Liver (tissue), 3 donors: ENCODE data around the gene DCC.

Experiments
- CTCF ChIP-seq: fragments of 150-350 bp; IDR thresholded peaks from 2 replicates; pipeline ENCODE4 v1.5.1; 2017; ENCODE audit warnings: improper control_type of control experiment, low read depth, low read length; ENCODE audit not compliant: missing input control
- FOXA1 ChIP-seq: IDR thresholded peaks from 2 replicates; pipeline ENCODE4 v1.6.1; 2016; ENCODE audit warnings: antibody characterized with exemption
- GABPA ChIP-seq, 2 donors: IDR thresholded peaks in 1 of 2; conservative IDR thresholded peaks in 1 of 2; 2 replicates each; pipeline ENCODE4 v1.6.1; 2016; ENCODE audit warnings: antibody characterized with exemption in 2 of 2, mild to moderate bottlenecking in 1 of 2, moderate library complexity in 1 of 2
- HNF4A ChIP-seq, 2 donors: conservative IDR thresholded peaks; 2 replicates each; pipeline ENCODE4 v1.6.1; 2016; ENCODE audit warnings: antibody characterized with exemption in 2 of 2, mild to moderate bottlenecking in 2 of 2
- JUND ChIP-seq, 2 donors: IDR thresholded peaks; 2 replicates each; pipeline ENCODE4 v1.6.1; 2016; ENCODE audit warnings: antibody characterized with exemption in 2 of 2
- MAX ChIP-seq: IDR thresholded peaks from 2 replicates; pipeline ENCODE4 v1.6.1; 2016; ENCODE audit warnings: antibody characterized with exemption
- NR2F2 ChIP-seq: IDR thresholded peaks from 2 replicates; pipeline ENCODE4 v1.6.1; 2016; ENCODE audit warnings: antibody characterized with exemption
- RAD21 ChIP-seq, 2 donors: IDR thresholded peaks; 2 replicates each; pipeline ENCODE4 v1.6.1; 2016; ENCODE audit warnings: antibody characterized with exemption in 2 of 2, mild to moderate bottlenecking in 2 of 2
- REST ChIP-seq: IDR thresholded peaks from 2 replicates; pipeline ENCODE4 v1.6.1; 2016; ENCODE audit warnings: antibody characterized with exemption, mild to moderate bottlenecking
- RXRA ChIP-seq, 2 donors: IDR thresholded peaks; 2 replicates each; pipeline ENCODE4 v1.6.1; 2017 to 2018; ENCODE audit warnings: antibody characterized with exemption in 2 of 2, mild to moderate bottlenecking in 1 of 2
- TAF1 ChIP-seq: conservative IDR thresholded peaks from 2 replicates; pipeline ENCODE4 v1.6.1; 2016; ENCODE audit warnings: antibody characterized with exemption, mild to moderate bottlenecking
- YY1 ChIP-seq: IDR thresholded peaks from 2 replicates; pipeline ENCODE4 v1.6.1; 2016; ENCODE audit warnings: antibody characterized with exemption, mild to moderate bottlenecking
- ZBTB33 ChIP-seq: IDR thresholded peaks from 2 replicates; pipeline ENCODE4 v1.6.1; 2016; ENCODE audit warnings: antibody characterized with exemption
- donor health status: healthy.
- donor health status: healthy.

GRCh38 chr18:52340406-52341102, 557 bp downstream of the DCC start:
- no peak for TF ChIP-seq CTCF
- TF ChIP-seq TAF1 = no peak
- TF ChIP-seq MAX = no peak
- TF ChIP-seq RAD21 (IDR thresholded peaks at IDR 0.05) = no peak
- TF ChIP-seq NR2F2 = no peak
- TF ChIP-seq HNF4A (conservative IDR thresholded peaks at IDR 0.05) = no peak
- no peak for TF ChIP-seq GABPA (IDR thresholded peaks at IDR 0.05 in 1 of 2, conservative IDR thresholded peaks at IDR 0.05 in 1 of 2)
- no peak for TF ChIP-seq YY1
- no peak for TF ChIP-seq REST
- no peak for TF ChIP-seq RXRA (IDR thresholded peaks at IDR 0.05)
- TF ChIP-seq JUND (IDR thresholded peaks at IDR 0.05) = no peak
- TF ChIP-seq FOXA1 = no peak
- TF ChIP-seq ZBTB33 = no peak
